Colon (tissue), 2 donors: ENCODE data around the gene HPS4.
"Not testable (repeated sequence)": the region's sequence is repeated elsewhere in the genome, so short reads cannot be mapped to it uniquely, and the experiment has no call there.

Source experiments
- FAIRE-seq: peaks from 2 replicates; lab custom pipeline; 2012; peaks lifted over from hg19 to GRCh38; lab: Jason Lieb, UNC
- donor health status: control.
- donor health status: control.

The HPS4 gene

DNA sequence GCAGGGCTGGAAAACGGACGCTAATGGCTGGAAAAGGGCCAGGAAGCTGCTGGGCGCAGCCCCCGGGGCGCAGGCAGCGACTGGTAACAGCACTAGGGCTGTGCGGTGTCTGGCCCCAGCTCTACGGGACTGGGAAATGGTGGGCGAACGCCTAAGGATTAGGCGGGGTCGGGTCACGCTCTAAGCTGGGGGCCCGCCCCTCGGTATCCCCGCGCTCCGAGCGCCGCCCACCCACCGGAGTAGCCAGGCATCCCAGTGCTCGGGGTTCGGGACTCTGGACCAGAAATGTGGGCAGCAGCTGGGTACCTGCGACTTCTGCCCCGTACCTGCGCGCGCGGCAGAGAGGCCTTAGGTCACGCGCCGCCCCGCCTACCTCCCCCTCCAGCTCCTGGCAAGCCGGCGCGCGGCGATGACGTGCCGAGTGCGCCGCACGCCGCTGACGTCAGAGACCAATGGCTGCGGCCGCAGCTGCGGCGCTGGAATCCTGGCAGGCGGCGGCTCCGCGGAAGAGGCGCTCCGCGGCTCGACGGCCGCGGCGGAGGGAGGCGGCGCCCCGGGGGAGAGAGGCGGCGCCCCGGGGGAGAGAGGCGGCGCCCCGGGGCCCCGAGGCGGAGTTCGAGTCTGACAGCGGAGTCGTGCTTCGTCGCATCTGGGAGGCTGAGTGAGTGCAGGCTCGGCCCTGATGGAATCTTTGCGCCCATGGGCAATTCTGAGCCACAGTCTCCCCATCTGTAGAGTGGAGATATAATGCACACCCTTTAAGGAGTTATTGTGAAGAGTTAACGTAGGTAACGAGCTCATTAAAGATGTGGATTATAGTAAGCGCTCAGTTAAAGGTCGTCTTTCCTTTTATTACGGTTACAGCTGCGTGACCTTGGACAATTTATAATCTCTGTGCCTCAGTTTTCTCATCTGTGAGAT, at the start of gene HPS4, which contains the start of gene SRRD:
HPS4 (minus strand) TSS at position 345 of the 921 bp plus-strand sequence. CDS start 2,021 bp downstream, outside the sequence.
SRRD (plus strand) TSS at position 439 of the 921 bp plus-strand sequence; CDS start at position 453, 14 bp downstream.
- FAIRE-seq, result no peak

DNA sequence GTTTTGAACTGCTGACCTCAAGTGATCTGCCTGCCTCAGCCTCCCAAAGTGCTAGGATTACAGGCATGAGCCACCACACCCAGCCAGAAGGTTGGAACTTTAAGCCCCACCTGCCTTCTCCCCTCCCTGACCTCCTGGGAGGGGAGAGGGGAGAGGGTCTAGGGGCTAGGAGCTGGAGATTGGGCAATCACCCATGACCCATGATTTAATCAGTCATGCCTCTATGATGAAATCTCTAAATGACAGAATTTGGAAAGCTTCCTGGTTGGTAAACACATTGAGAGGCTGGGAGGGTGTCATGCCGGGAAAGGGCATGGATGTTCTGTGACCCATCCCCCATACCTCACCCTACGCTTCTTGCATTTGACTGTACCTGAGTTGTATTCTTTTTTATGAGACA, 45.8 kb upstream of the HPS4 start:
- no peak for FAIRE-seq

GRCh38 chr22:26528518-26528917, 44.9 kb upstream of the HPS4 start:
- not testable (repeated sequence) for FAIRE-seq

DNA sequence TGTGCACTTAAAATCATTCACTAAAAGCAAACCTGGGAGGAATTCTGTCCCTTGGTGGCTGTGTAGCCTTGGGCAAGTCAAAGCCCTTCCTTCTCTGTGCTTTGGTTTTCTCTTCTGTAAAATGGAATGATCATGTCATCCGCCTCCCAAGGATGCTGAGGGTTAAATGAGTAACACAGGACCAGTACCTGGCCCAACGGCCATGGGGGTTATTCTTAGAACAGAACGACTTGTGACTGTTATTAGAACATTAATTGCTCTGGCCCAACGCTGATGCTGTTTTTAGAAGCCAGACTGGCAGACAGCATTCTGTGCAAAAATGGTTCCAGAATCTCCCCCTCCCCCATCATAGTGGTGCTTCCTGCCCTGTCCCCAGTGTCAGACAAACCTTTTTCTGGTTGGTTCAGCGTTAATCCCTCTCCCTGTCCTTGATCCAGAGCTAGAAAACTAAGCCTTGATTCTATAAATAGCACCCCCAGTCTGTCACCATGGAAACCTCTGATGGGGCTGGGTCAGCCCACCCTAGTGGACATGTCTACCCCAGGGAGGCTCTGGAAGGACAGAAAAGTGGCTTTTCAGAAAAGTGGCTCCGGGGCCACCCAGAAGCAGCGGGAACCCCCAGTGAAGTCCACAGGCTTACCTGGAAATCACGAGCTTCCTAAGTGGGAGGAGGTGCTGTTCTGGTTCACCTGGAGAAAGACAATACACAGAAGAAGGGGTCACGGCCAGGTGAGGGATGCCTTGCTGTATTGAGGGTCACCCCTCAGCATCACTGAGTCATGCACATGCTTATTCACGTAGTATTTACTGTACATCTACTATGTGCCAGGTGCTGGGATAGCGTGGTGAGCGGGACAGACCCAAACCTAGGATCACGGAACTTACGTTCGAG, 44.2 kb upstream of the HPS4 start:
- FAIRE-seq, result no peak

GRCh38 chr22:26527167-26527566, 43.6 kb upstream of the HPS4 start:
- FAIRE-seq, result no peak

GRCh38 chr22:26525946-26526564, 42.5 kb upstream of the HPS4 start:
- no peak for FAIRE-seq

DNA sequence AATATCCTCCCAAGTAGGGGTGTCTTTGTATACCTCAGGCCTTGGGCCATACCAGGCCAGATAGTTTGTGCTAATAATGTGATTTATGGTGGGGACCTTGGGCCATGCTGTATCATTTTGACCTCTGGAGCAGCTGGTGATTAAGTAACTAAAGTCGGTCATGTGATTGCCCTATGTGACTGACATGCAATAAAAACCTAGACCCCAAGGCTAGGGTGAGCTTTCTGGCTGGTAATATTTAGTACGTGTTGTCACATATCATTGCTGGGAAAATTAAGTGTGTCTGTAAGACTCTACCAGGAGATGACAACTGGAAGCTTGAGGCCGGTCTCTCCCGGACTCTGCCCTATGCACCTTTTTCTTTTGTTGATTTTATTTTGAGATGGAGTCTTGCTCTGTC, 41.3 kb upstream of the HPS4 start:
- FAIRE-seq, result no peak

- no peak for FAIRE-seq
These were observed 39.0 kb upstream of the HPS4 start for GRCh38 chr22:26522592-26522991.

GRCh38 chr22:26522012-26522411, 38.4 kb upstream of the HPS4 start:
- FAIRE-seq, result no peak

DNA sequence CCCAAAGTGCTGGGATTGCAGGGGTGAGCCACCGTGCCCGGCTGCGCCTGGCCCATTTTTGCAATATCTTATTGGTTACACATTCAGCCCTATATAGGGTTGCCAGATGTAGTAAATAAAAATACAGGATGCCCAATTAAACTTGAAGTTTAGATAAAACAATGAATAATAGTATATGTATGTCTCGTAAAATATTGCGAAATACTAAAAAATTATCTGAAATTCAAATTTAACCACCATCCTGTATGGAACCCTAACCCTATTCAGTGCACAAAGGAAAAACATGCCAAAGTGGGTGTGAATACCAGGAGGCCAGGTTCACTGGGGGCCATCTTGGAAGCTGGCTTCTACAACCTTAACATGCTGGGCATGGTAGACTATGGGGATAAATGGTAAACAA, 33.8 kb upstream of the HPS4 start:
- FAIRE-seq, result no peak

GRCh38 chr22:26516503-26516902, 32.9 kb upstream of the HPS4 start:
- no peak for FAIRE-seq

DNA sequence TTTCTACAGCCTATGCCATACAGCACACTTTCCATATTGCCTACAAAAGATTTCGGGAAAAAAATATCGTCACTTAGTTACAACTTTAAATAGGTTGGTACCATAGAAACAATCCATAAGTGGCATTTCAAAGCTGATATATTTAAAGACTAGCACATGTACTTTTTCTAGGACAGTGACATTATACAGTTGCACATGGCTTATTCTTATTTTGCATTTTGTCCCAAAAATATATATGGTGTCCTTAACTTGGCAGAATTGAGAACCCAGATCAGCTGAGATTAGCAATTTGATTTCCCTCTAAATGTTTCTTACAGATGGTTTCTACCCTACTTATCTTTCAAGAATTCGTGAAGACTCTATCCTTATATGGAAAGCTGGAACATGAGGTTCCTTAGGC, 32.3 kb upstream of the HPS4 start:
- no peak for FAIRE-seq

DNA sequence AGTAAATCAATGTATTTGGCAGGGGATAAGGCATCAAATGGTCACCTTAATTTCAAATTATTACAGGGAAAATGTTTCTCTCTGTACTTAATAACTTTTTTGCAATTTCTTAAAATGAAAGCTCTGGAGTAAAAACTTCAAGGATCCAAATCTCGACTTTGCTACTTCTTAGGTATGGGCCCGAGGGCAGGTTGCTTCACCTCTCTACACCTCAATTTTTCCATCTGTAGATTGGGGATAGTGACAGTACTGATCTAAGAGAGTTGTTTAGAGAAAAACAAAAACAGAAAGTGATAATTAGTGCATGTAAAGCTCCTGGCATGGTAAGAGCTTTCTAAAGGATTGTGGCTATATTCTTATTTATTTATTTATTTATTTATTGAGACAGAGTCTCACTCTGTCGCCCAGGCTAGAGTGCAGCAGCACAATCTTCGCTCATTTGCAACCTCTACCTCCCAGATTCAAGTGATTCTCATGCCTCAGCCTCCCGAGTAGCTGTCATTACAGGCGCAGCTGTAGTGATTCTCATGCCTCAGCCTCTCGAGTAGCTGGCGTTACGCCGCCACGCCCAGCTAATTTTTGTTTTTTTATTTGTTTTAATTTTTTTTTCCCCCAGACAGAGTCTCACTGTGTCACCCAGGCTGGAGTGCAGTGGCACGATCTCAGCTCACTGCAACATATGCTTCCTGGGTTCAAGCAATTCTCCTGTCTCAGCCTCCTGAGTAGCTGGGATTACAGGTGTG, 31.0 kb upstream of the HPS4 start:
- no peak for FAIRE-seq

DNA sequence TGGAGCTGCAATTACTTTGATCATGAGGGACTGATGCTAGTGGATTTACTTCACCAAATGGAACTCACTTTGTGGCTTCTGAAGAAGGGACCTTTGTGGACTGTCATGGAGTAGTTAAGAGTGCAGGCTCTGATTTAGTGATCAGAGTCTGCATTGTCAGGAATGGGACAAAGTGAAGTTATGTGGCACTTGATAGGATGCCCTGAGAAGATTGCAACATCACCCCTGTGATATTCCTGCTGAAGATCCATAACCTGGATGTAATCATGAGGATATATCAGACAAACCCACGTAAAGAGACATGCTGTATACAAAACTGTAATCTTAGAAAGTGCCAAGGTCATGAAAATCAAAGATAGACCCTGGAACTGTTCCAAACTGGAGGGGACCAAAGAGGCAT, 30.3 kb upstream of the HPS4 start:
- no peak for FAIRE-seq

DNA sequence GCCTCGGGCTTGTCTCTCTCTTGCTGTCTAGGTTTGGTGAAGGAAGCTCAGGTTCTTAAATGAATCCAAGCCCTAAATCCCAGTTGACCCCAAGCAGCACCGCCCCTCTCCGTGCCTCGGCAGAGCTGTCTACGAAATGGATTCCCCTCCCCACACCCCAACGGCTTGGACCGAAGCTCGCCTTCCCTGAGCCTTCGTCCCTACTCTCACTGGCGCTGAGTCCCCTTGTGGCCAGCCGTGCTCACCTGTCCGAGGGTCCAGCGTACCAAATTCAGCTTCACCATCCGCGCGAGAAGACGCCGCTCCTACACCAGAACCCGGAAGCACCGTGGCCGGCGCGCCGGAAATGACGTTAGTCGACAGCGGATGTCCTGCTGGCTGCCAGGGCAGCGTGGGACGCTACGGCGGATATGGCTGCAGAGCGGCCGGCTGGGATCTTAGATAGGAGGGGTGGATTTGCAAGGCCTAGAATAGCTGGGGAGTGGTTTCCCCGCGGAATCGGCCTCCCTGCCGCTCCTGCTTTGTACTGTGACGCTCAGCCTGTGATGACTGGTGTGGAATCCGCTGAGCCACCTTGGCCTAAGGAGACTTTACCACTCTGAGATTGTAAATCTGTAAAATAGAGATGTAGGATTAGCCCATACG, 28.7 kb upstream of the HPS4 start, which contains the start of gene TFIP11:
TFIP11 (minus strand) TSS at position 325 of the 645 bp plus-strand sequence. CDS start 2,201 bp downstream, outside the sequence.
- FAIRE-seq, result no peak

DNA sequence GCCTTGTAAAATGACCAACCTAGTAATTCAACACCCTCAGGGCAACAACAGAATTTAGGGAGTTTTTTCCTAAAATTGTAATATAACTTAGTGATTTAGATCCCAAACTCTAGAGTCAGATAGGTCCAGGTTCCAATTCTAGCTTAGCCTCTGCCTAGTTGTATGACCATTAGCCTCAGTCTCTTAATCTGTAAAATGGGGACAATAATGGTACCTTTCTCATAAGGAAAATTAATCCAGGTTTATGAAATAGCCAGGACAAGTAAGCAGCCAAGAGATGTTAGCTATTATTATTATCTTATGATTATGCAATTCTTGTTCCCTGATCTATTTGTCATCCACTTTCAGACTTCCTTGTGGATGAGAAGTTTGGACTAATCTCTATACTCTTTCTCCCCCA, 24.6 kb upstream of the HPS4 start:
- FAIRE-seq, result no peak

DNA sequence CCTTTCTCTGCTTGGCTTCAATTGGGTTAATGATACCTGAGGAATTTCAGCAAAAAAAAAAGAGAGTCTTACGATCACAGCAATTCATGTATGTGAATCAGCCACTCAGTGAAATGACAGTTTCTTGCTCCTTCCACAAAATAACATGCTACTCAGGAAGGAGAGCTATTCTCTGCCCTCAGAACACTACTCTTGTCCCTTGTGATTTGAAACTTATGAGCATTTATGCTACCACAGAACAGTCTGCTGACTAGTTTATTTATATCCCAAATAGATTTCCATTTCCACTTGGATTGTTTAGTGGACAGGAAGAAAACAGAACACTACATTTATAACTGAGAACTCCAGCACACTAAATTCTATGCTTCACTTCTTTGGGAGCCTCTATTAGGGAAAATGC, 20.2 kb upstream of the HPS4 start:
- no peak for FAIRE-seq

- FAIRE-seq, result no peak
These were observed 19.3 kb upstream of the HPS4 start for GRCh38 chr22:26502688-26503561.

- FAIRE-seq, result no peak
These were observed 18.4 kb upstream of the HPS4 start for GRCh38 chr22:26501996-26502395.

- no peak for FAIRE-seq
These were observed 15.7 kb upstream of the HPS4 start for GRCh38 chr22:26499188-26499703.
